PC-9 (cell line): Measurements from ENCODE around the gene ASB13.

ENCODE experiments used
- CTCF ChIP-seq: fragments of 200-600 bp; sonication (generic); conservative IDR thresholded peaks from 2 replicates; pipeline ENCODE4 v1.6.1; 2017; ENCODE audit warnings: mixed run types, antibody characterized with exemption, mild to moderate bottlenecking, moderate library complexity
- EZH2 ChIP-seq: fragments of 200-600 bp; sonication (generic); IDR thresholded peaks from 2 replicates; pipeline ENCODE4 v1.8.0; 2017; ENCODE audit warnings: antibody characterized with exemption, low read depth

DNA sequence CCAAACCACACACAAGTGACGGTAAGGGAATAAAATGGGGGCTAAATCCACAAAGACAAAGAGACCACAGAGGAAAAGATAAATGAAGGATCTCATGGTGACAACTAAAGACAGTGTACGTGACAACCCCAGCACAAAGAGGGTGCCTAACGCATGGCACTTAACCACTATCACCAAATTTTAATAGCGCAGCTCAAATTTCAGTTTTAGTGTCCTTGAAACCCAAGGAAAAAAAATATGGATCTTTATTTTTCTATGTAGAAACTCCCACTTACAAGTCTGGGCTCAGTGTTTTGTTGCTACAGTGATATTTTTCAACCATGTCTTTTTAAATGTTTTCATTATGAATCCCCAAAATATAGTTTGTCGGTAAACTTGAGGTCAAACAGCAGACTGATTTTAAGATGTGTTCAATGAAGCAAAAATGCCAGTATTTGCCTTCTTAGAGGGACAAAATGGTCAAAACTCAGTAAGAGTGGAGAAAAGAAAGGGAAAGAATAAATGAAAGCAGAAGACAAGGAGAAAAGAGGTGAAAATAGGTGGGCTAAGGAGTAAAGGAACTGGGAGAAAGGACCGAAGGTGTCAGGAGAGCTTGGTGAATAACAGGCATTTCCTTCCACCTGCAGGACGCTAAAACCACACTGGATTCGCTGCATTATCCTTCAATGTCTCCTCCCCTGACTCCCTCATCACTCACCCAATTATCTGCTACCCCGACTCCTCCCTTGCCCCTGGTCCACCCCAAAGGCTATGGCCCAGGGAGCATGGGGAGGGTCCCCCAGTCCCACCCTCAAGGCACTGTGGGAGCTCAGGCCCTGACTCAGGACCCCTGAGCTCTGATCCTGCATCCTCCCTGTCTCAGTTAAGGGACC, 3.5 kb downstream of the ASB13 start:
- TF ChIP-seq CTCF (no peak), EZH2 (no peak)
